ENCODE measurements around the gene OTP. TPM values are rescaled to one million over a fixed set of nuclear protein-coding genes. Genes with fewer than 3 reads are reported as not detected.

The OTP gene
- total and polyA plus RNA-seq, 7 donors, result 0.01 TPM; not detected in 6

GRCh38 chr5:77640589-77641396 is 2.3 kb upstream of the OTP start:
- 7 to 11% (median 10%) methylated on average over 45 of the region's 45 CpGs for WGBS, 3 donors
- no peaks in the 10 kb centered on the region for H3K9me3 ChIP-seq
- peaks cover 17% of the 10 kb centered on the region for H3K4me1 ChIP-seq
- ATAC-seq (no peak), DNase-seq (no peak)
- intact Hi-C loops (cut with DNase I), result loop anchor here (10.0 kb wide), 3 partner anchors 134 to 364 kb away; partner anchors contain the start of gene TBCA (in 1 of the 2)
- TF ChIP-seq CTCF (IDR thresholded peaks at IDR 0.05), result no peak
- peaks cover 3 to 97% (median 59%) of the 10 kb centered on the region in 3 donors for H3K27me3 ChIP-seq (ENCODE audit: insufficient read depth in 3 of 3, low read length in 2 of 3)
- H3K36me3 ChIP-seq (ENCODE audit: insufficient read depth in 1 of 2, low read depth in 1 of 2), result no peaks in the 10 kb centered on the region
- no peak overlapping the region for H3K4me3 ChIP-seq
- H3K27ac ChIP-seq, result no peak overlapping the region

- intact Hi-C loops (cut with DNase I), result no loop called here
- H3K4me1 ChIP-seq, result peaks cover 12% of the 10 kb centered on the region
- DNase-seq, result no peak
Measured at GRCh38 chr5:77638763-77639671, 504 bp upstream of the OTP start.

GRCh38 chr5:77637170-77637997 is 1.1 kb downstream of the OTP start:
- ATAC-seq, result no peak
- TF ChIP-seq CTCF (IDR thresholded peaks at IDR 0.05), result no peak
- Histone ChIP-seq H3K9me3 (no peaks in the 10 kb centered on the region), H3K27me3 (ENCODE audit: insufficient read depth in 3 of 3, low read length in 2 of 3) (peaks cover 3 to 100% (median 52%) of the 10 kb centered on the region in 3 donors), H3K36me3 (ENCODE audit: insufficient read depth in 1 of 2, low read depth in 1 of 2) (no peaks in the 10 kb centered on the region), H3K4me3 (peak overlapping the region; percentile 8), H3K27ac (no peak overlapping the region), H3K4me1 (peaks cover 12% of the 10 kb centered on the region)
- intact Hi-C loops (cut with DNase I), result no loop called here
- DNase-seq, result no peak
- 5 to 7% (median 6%) methylated on average over 43 of the region's 43 CpGs for WGBS, 3 donors

More at GRCh38 chr5:77638763-77639671, 504 bp upstream of the OTP start:
- WGBS, 3 donors, result 19 to 28% (median 21%) methylated on average over 53 to 61 of the region's 61 CpGs
- Histone ChIP-seq H3K4me3 (peak overlapping the region; percentile 13), H3K27ac (no peak overlapping the region), H3K9me3 (no peaks in the 10 kb centered on the region), H3K36me3 (ENCODE audit: insufficient read depth in 1 of 2, low read depth in 1 of 2) (no peaks in the 10 kb centered on the region), H3K27me3 (ENCODE audit: insufficient read depth in 3 of 3, low read length in 2 of 3) (peaks cover 3 to 100% (median 54%) of the 10 kb centered on the region in 3 donors)
- ATAC-seq, result peak in 2 of 4 donors; percentile 31 to 58
- no peak for TF ChIP-seq CTCF (IDR thresholded peaks at IDR 0.05)

GRCh38 chr5:77636641-77637169 is 1.8 kb downstream of the OTP start:
- Histone ChIP-seq H3K4me1 (peaks cover 12% of the 10 kb centered on the region), H3K27ac (no peak overlapping the region), H3K9me3 (no peaks in the 10 kb centered on the region), H3K36me3 (ENCODE audit: insufficient read depth in 1 of 2, low read depth in 1 of 2) (no peaks in the 10 kb centered on the region), H3K27me3 (ENCODE audit: insufficient read depth in 3 of 3, low read length in 2 of 3) (peaks cover 3 to 100% (median 48%) of the 10 kb centered on the region in 3 donors), H3K4me3 (peak overlapping the region; percentile 8)
- 2 to 4% (median 4%) methylated on average over 32 to 34 of the region's 34 CpGs for WGBS, 3 donors
- ATAC-seq, result peak in 1 of 4 donors; percentile 38
- no peak for DNase-seq
- TF ChIP-seq CTCF (IDR thresholded peaks at IDR 0.05), result no peak
- intact Hi-C loops (cut with DNase I), result no loop called here

Measured in psoas muscle (tissue), 8 donors.